Ovary (tissue), 9 donors: ENCODE measurements around the gene APOLD1. TPM values are rescaled to one million over a fixed set of nuclear protein-coding genes. Genes with fewer than 3 reads are reported as not detected.
"Not testable (repeated sequence)": the region's sequence is repeated elsewhere in the genome, so short reads cannot be mapped to it uniquely, and the experiment has no call there.

Experiments used
- DNase-seq, 5 donors: peaks; one replicate each; pipeline ENCODE4 v3.0.0-alpha.2; 2019 to 2020
- H3K27ac ChIP-seq, 2 donors: fragments of 200-600 bp; one replicate each; pipeline versions ENCODE4 v1.5.1 to v1.8.0; 2019 to 2022
- H3K27me3 ChIP-seq: fragments of 200-600 bp; one replicate; pipeline ENCODE4 v1.8.0; 2022
- H3K36me3 ChIP-seq: fragments of 200-600 bp; sonication (generic); one replicate; pipeline ENCODE4 v1.5.1; 2019
- H3K4me1 ChIP-seq: one replicate; pipeline ENCODE4 v1.8.1; 2013; ENCODE audit warnings: mild to moderate bottlenecking, moderate library complexity; ENCODE audit not compliant: insufficient read depth
- H3K4me3 ChIP-seq: fragments of 200-600 bp; sonication (generic); one replicate; pipeline ENCODE4 v1.5.1; 2017
- H3K9me3 ChIP-seq, 2 donors: fragments of 200-600 bp in 1 of 2; sonication (generic) in 1 of 2; one replicate each; pipeline versions ENCODE4 v1.5.1 to v1.8.1; 2013 to 2019; ENCODE audit warnings: mild to moderate bottlenecking in 1 of 2, moderate library complexity in 1 of 2
- EP300 ChIP-seq: sonication (generic); formaldehyde crosslinking; IDR thresholded peaks from one replicate; pipeline ENCODE4 v1.6.1; 2017; ENCODE audit warnings: antibody characterized with exemption
- POLR2A ChIP-seq: fragments of 450-650 bp; IDR thresholded peaks from one replicate; pipeline ENCODE4 v1.6.1; 2017; ENCODE audit warnings: antibody characterized with exemption, mild to moderate bottlenecking, moderate library complexity
- WGBS, 3 donors: extraction: QIAGEN DNeasy Blood & Tissue Kit in 1 of 3; methylation state at CpG; one replicate each; pipeline versions ENCODE4 v1.1.5 to v1.1.7; 2013 to 2017; 5-methylcytosine and 5-hydroxymethylcytosine counted together
- intact Hi-C, 4 donors: fragments of 100-400 bp; cut with DNase I; formaldehyde crosslinking; loops; one replicate each; pipeline versions ENCODE4 v1.11.0 to v1.15.1; 2022 to 2023
- polyA plus RNA-seq, 2 donors: library from polyadenylated mRNA; stranded (reverse); fragments of 200-250 nt in 1 of 2; fragments of 350-450 nt in 1 of 2; fragmentation: Illumina TruSeq in 1 of 2; extraction: RNeasy Lipid Tissue Mini Kit (QIAGEN cat#74804) in 1 of 2; gene quantifications; one replicate each; pipeline ENCODE4 v1.2.3, GENCODE V29; 2013 to 2014
- total RNA-seq, 7 donors: library from RNA; depleted of rRNA in 2 of 7; stranded (reverse); fragments of >200 nt in 2 of 7; fragmentation: NEBNext Ultra II Directional in 3 of 7; extraction: Animal tissue kit (Norgen Biotek cat#: 25700) in 3 of 7; gene quantifications; one replicate each; pipeline versions ENCODE4 v1.1.0 to v1.2.4, GENCODE V29; 2016 to 2023
- TF ChIP-seq, protein P1 (sequence below), 3 donors: fragments of 450-650 bp in 2 of 3; fragments of 200-600 bp in 1 of 3; IDR thresholded peaks; one replicate each; pipeline versions ENCODE4 v1.5.1 to v1.8.0; 2016 to 2022; ENCODE audit warnings: antibody characterized with exemption in 3 of 3, mild to moderate bottlenecking in 1 of 3
- donor health status: DM: no; HTN: no; CAD: no; lungs with moderate emphysema.
- donor health status: DM: no; HTN: no; CAD: no.
- donor health status: Bipolar disorder and iron deficiency.
- donor health status: DM: yes; HTN: yes; CAD: no.
- donor health status: DM: no; HTN: no; CAD: no.
- donor health status: DM: yes; HTN: yes; CAD: no.

APOLD1 gene
- total and polyA plus RNA-seq, 9 donors, result 2.7 to 20.7 (median 8.9) TPM

GRCh38 chr12:12836571-12836970 is 51.1 kb downstream of the APOLD1 start:
- WGBS, 3 donors, result 72 to 89% (median 77%) methylated on average over 6 of the region's 6 CpGs
- Histone ChIP-seq H3K4me3 (no peak overlapping the region), H3K9me3 (no peaks in the 10 kb centered on the region), H3K27ac (no peak overlapping the region), H3K4me1 (peaks cover 3% of the 10 kb centered on the region), H3K27me3 (no peaks in the 10 kb centered on the region), H3K36me3 (no peaks in the 10 kb centered on the region)
- TF ChIP-seq EP300 (no peak), POLR2A (no peak)
- TF ChIP-seq, protein P1, sequence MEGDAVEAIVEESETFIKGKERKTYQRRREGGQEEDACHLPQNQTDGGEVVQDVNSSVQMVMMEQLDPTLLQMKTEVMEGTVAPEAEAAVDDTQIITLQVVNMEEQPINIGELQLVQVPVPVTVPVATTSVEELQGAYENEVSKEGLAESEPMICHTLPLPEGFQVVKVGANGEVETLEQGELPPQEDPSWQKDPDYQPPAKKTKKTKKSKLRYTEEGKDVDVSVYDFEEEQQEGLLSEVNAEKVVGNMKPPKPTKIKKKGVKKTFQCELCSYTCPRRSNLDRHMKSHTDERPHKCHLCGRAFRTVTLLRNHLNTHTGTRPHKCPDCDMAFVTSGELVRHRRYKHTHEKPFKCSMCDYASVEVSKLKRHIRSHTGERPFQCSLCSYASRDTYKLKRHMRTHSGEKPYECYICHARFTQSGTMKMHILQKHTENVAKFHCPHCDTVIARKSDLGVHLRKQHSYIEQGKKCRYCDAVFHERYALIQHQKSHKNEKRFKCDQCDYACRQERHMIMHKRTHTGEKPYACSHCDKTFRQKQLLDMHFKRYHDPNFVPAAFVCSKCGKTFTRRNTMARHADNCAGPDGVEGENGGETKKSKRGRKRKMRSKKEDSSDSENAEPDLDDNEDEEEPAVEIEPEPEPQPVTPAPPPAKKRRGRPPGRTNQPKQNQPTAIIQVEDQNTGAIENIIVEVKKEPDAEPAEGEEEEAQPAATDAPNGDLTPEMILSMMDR (IDR thresholded peaks at IDR 0.05), result no peak
- no peak for DNase-seq
- intact Hi-C loops, result loop anchor here in 3 of 4 donors (5.0 to 10.0 kb wide), 3 partner anchors 146 to 378 kb away; no protein-coding TSS in a partner anchor

DNA sequence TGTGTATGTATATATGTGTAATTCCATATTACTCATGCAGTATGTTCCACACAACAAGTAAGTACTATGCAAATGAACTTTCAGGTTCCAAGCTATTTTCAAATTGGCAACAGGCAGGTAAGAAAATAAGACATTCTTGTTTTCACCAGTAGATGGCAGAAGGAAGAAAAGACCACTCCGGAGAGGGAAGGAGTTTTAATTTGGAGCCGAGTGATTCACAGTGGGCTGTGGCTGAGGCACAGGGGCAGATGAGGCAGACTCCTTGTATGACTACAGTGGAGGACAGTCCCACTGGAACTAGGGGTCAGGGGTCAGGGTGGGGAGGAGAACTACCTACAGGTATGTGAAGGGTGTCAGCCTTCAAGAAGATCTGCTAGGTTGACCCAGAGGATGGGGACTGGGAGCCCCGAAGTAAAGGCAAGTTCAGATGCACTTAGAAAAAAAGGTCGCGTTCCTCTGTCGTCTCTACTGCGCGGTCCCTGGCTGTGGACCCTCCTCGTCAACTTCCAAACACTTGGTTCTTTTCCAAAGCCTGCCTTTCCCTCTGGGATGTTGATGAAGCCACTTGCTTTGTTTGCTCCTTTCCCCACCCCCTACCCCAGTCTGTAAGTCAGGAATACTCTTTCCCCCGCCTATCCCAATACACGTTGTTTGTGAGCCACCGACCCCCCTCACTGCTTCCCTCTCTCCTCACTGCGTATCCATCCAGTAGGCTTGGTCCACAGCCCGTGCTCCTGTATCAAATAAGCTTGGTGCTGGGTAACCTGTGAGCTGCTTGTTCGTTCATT is 51.8 kb downstream of the APOLD1 start:
- H3K27ac ChIP-seq, result no peak overlapping the region
- no peaks in the 10 kb centered on the region for H3K27me3 ChIP-seq
- no peak overlapping the region for H3K4me3 ChIP-seq
- H3K36me3 ChIP-seq, result no peaks in the 10 kb centered on the region
- peaks cover 3% of the 10 kb centered on the region for H3K4me1 ChIP-seq
- WGBS, 3 donors, result 32 to 56% (median 49%) methylated on average over 15 of the region's 15 CpGs
- H3K9me3 ChIP-seq, result no peaks in the 10 kb centered on the region
- intact Hi-C loops, result loop anchor here in 3 of 4 donors (5.0 to 10.0 kb wide), 3 partner anchors 145 to 378 kb away; no protein-coding TSS in a partner anchor
- DNase-seq, result peak; percentile 47 to 71 (median 62)
- TF ChIP-seq POLR2A, result no peak
- TF ChIP-seq, protein P1 (IDR thresholded peaks at IDR 0.05), result peak; percentile 32 to 70 (median 61)

DNA sequence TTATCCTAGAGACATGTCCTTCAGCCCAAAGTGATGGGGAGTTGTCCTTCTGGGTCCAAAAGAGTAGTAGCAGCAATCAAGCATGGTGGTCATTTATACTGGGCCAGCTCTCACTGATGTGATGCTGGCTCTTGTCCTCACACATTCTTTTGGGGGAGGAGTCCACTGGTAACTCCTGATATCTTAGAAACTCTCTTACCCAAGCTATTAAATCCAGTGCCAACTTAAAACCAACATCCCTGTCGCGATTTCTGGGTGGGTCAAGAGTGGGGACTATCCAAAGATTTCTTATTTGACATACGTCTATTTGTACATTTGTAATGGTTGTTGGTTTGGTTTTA is 52.3 kb downstream of the APOLD1 start:
- DNase-seq, result no peak
- intact Hi-C loops, result loop anchor here in 3 of 4 donors (5.0 to 10.0 kb wide), 3 partner anchors 145 to 377 kb away; no protein-coding TSS in a partner anchor
- 84 to 88% (median 86%) methylated on average over 3 of the region's 3 CpGs for WGBS, 3 donors
- peaks cover 3% of the 10 kb centered on the region for H3K4me1 ChIP-seq
- no peak overlapping the region for H3K4me3 ChIP-seq
- TF ChIP-seq, protein P1 (IDR thresholded peaks at IDR 0.05), result no peak
- TF ChIP-seq POLR2A (no peak), EP300 (no peak)
- no peak overlapping the region for H3K27ac ChIP-seq
- H3K36me3 ChIP-seq, result no peaks in the 10 kb centered on the region
- H3K9me3 ChIP-seq, result no peaks in the 10 kb centered on the region
- no peaks in the 10 kb centered on the region for H3K27me3 ChIP-seq

- Histone ChIP-seq H3K9me3 (no peaks in the 10 kb centered on the region), H3K4me1 (peaks cover 3% of the 10 kb centered on the region), H3K27ac (no peak overlapping the region), H3K36me3 (no peaks in the 10 kb centered on the region), H3K27me3 (no peaks in the 10 kb centered on the region), H3K4me3 (no peak overlapping the region)
- DNase-seq, result no peak
- TF ChIP-seq, protein P1 (IDR thresholded peaks at IDR 0.05), result no peak
- TF ChIP-seq EP300, result no peak
- TF ChIP-seq POLR2A, result no peak
- intact Hi-C loops, result loop anchor here in 3 of 4 donors (5.0 to 10.0 kb wide), 3 partner anchors 143 to 376 kb away; no protein-coding TSS in a partner anchor
- 76 to 91% (median 78%) methylated on average over 1 of the region's 1 CpG for WGBS, 3 donors
Observed at GRCh38 chr12:12839003-12839395, 53.5 kb downstream of the APOLD1 start.

DNA sequence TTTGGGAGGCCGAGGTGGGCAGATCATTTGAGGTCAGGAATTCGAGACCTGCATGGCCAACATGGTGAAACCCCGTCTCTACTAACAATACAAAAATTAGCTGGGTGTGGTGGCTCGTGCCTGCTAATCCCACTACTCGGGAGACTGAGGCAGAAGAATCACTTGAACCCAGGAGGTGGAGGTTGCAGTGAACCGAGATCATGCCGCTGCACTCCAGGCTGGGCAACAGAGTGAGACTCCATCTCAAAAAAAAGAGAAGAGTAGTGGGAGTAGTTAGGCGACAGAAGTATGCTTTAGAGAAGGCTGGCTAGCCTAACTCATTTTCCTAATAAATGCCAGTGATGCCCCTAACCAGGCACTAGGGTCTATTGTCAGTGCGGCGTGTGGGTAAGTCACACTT is 54.0 kb downstream of the APOLD1 start:
- not testable (repeated sequence) for H3K27ac ChIP-seq, H3K36me3 ChIP-seq, H3K4me3 ChIP-seq, H3K9me3 ChIP-seq, DNase-seq, H3K4me1 ChIP-seq, H3K27me3 ChIP-seq
- intact Hi-C loops, result loop anchor here in 3 of 4 donors (5.0 to 10.0 kb wide), 3 partner anchors 143 to 375 kb away; no protein-coding TSS in a partner anchor
- WGBS, 3 donors, result 90 to 94% (median 93%) methylated on average over 10 of the region's 10 CpGs
